Sigmoid colon (tissue), 7 donors: ENCODE results near the gene PRXL2B. TPM values are rescaled to one million over a fixed set of nuclear protein-coding genes. Genes with fewer than 3 reads are reported as not detected.

ENCODE experiments used
- DNase-seq: peaks from one replicate; pipeline ENCODE4 v3.0.0-alpha.2; 2019
- H3K27ac ChIP-seq, 4 donors: fragments of 200-600 bp; sonication (generic); one replicate each; pipeline ENCODE4 v1.5.1; 2016 to 2019; ENCODE audit warnings: mild to moderate bottlenecking in 1 of 4
- H3K27me3 ChIP-seq, 3 donors: fragments of 200-600 bp; sonication (generic); one replicate each; pipeline ENCODE4 v1.5.1; 2019; ENCODE audit warnings: mild to moderate bottlenecking in 1 of 3
- H3K36me3 ChIP-seq, 4 donors: fragments of 200-600 bp; sonication (generic); one replicate each; pipeline ENCODE4 v1.5.1; 2016 to 2019
- H3K4me1 ChIP-seq, 4 donors: fragments of 200-600 bp; sonication (generic); one replicate each; pipeline ENCODE4 v1.5.1; 2017 to 2019
- H3K4me3 ChIP-seq, 4 donors: fragments of 200-600 bp; sonication (generic); one replicate each; pipeline ENCODE4 v1.5.1; 2017 to 2019; ENCODE audit warnings: mild to moderate bottlenecking in 2 of 4, moderate library complexity in 1 of 4
- H3K9me3 ChIP-seq, 4 donors: fragments of 200-600 bp in 3 of 4; sonication (generic) in 3 of 4; one replicate each; pipeline versions ENCODE4 v1.5.1 to v1.6.1; 2013 to 2019
- CTCF ChIP-seq, 4 experiments: fragments of 450-650 bp in 3 of 4; fragments of 200-600 bp in 1 of 4; IDR thresholded peaks; one replicate each; pipeline ENCODE4 v1.5.1; 2016 to 2019; ENCODE audit warnings: antibody characterized with exemption in 4 of 4, mild to moderate bottlenecking in 3 of 4, moderate library complexity in 2 of 4
- EP300 ChIP-seq, 4 donors: sonication (generic); formaldehyde crosslinking; IDR thresholded peaks; one replicate each; pipeline ENCODE4 v1.6.1; 2017; ENCODE audit warnings: antibody characterized with exemption in 4 of 4
- POLR2A ChIP-seq, 2 donors: fragments of 450-650 bp; IDR thresholded peaks; one replicate each; pipeline ENCODE4 v1.6.1; 2016; ENCODE audit warnings: antibody characterized with exemption in 2 of 2, mild to moderate bottlenecking in 2 of 2, moderate library complexity in 2 of 2
- POLR2AphosphoS5 ChIP-seq, 4 donors: sonication (generic); formaldehyde crosslinking; IDR thresholded peaks; one replicate each; pipeline ENCODE4 v1.6.1; 2017; ENCODE audit warnings: antibody characterized with exemption in 4 of 4
- WGBS, 2 donors: extraction: QIAGEN DNeasy Blood & Tissue Kit; methylation state at CpG; one replicate each; pipeline ENCODE4 v1.1.7; 2013; 5-methylcytosine and 5-hydroxymethylcytosine counted together
- intact Hi-C: fragments of 100-400 bp; cut with DNase I; formaldehyde crosslinking; loops from one replicate; pipeline ENCODE4 v1.15.1; 2023
- polyA plus RNA-seq, 3 donors: library from polyadenylated mRNA; stranded (reverse); fragments of 200-250 nt; gene quantifications; one replicate each; pipeline ENCODE4 v1.2.3, GENCODE V29; 2013
- total RNA-seq, 4 donors: library from RNA; depleted of rRNA; stranded (reverse); fragments of >200 nt; gene quantifications; one replicate each; pipeline ENCODE4 v1.1.0, GENCODE V29; 2016
- donor health status: healthy with polysubstance abuse.
- donor health status: Bipolar disorder and iron deficiency.
- donor health status: healthy.

The PRXL2B gene
- total and polyA plus RNA-seq, 7 donors: 8.6 to 53.2 (median 18.2) TPM

GRCh38 chr1:2539312-2539907, 47.2 kb upstream of the PRXL2B start:
- TF ChIP-seq POLR2A (IDR thresholded peaks at IDR 0.05): no peak
- no peak for TF ChIP-seq EP300 (IDR thresholded peaks at IDR 0.05)
- TF ChIP-seq CTCF (IDR thresholded peaks at IDR 0.05): no peak
- TF ChIP-seq POLR2AphosphoS5 (IDR thresholded peaks at IDR 0.05): no peak
- Histone ChIP-seq H3K4me3 (no peak overlapping the region), H3K4me1 (peaks cover 0 to 16% (median 10%) of the 10 kb centered on the region in 4 donors), H3K9me3 (no peaks in the 10 kb centered on the region), H3K36me3 (no peaks in the 10 kb centered on the region), H3K27me3 (peaks cover 23 to 99% (median 64%) of the 10 kb centered on the region in 3 donors), H3K27ac (no peak overlapping the region)
- 62 to 77% methylated on average over 12 of the region's 12 CpGs for WGBS, 2 donors
- intact Hi-C loops: no loop called here
- no peak for DNase-seq

- H3K27me3 ChIP-seq: peaks cover 13 to 97% (median 64%) of the 10 kb centered on the region in 3 donors
- H3K4me3 ChIP-seq: no peak overlapping the region
- no peaks in the 10 kb centered on the region for H3K9me3 ChIP-seq
- TF ChIP-seq EP300 (IDR thresholded peaks at IDR 0.05): no peak
- no peak for TF ChIP-seq POLR2A (IDR thresholded peaks at IDR 0.05)
- no peak for TF ChIP-seq POLR2AphosphoS5 (IDR thresholded peaks at IDR 0.05)
- no peak for TF ChIP-seq CTCF (IDR thresholded peaks at IDR 0.05)
- WGBS, 2 donors: 7 to 12% methylated on average over 39 of the region's 39 CpGs
- no peak for DNase-seq
- H3K27ac ChIP-seq: no peak overlapping the region
- H3K4me1 ChIP-seq: peaks cover 0 to 30% (median 18%) of the 10 kb centered on the region in 4 donors
- no peaks in the 10 kb centered on the region for H3K36me3 ChIP-seq
- intact Hi-C loops: no loop called here
Measured at GRCh38 chr1:2540816-2541492, 45.6 kb upstream of the PRXL2B start.

GRCh38 chr1:2541619-2542245, 44.8 kb upstream of the PRXL2B start:
- Histone ChIP-seq H3K27ac (no peak overlapping the region), H3K27me3 (peaks cover 21 to 97% (median 66%) of the 10 kb centered on the region in 3 donors), H3K4me1 (peaks cover 0 to 38% (median 26%) of the 10 kb centered on the region in 4 donors), H3K9me3 (no peaks in the 10 kb centered on the region), H3K36me3 (no peaks in the 10 kb centered on the region), H3K4me3 (no peak overlapping the region)
- intact Hi-C loops: no loop called here
- DNase-seq: no peak
- TF ChIP-seq POLR2A (IDR thresholded peaks at IDR 0.05): no peak
- no peak for TF ChIP-seq CTCF (IDR thresholded peaks at IDR 0.05)
- TF ChIP-seq EP300 (IDR thresholded peaks at IDR 0.05): no peak
- WGBS, 2 donors: 37 to 72% methylated on average over 25 of the region's 25 CpGs

GRCh38 chr1:2542246-2542915, 44.2 kb upstream of the PRXL2B start:
- intact Hi-C loops: no loop called here
- Histone ChIP-seq H3K27me3 (peaks cover 26 to 97% (median 72%) of the 10 kb centered on the region in 3 donors), H3K36me3 (no peaks in the 10 kb centered on the region), H3K4me1 (peaks cover 0 to 44% (median 33%) of the 10 kb centered on the region in 4 donors), H3K4me3 (no peak overlapping the region), H3K9me3 (no peaks in the 10 kb centered on the region), H3K27ac (no peak overlapping the region)
- 65 to 85% methylated on average over 11 of the region's 11 CpGs for WGBS, 2 donors
- no peak for TF ChIP-seq CTCF (IDR thresholded peaks at IDR 0.05)
- TF ChIP-seq POLR2AphosphoS5 (IDR thresholded peaks at IDR 0.05): no peak
- TF ChIP-seq POLR2A (IDR thresholded peaks at IDR 0.05): no peak
- TF ChIP-seq EP300 (IDR thresholded peaks at IDR 0.05): no peak
- no peak for DNase-seq
